GM19397 (cell line): ENCODE results near the gene PNKP.

Source experiments
- ATAC-seq: cut with Tn5 transposase; IDR thresholded peaks from one replicate; pipeline ENCODE4 v1.9.1; 2021; ENCODE audit warnings: mild to moderate bottlenecking, moderate library complexity; ENCODE audit not compliant: unreplicated experiment

PNKP gene

DNA sequence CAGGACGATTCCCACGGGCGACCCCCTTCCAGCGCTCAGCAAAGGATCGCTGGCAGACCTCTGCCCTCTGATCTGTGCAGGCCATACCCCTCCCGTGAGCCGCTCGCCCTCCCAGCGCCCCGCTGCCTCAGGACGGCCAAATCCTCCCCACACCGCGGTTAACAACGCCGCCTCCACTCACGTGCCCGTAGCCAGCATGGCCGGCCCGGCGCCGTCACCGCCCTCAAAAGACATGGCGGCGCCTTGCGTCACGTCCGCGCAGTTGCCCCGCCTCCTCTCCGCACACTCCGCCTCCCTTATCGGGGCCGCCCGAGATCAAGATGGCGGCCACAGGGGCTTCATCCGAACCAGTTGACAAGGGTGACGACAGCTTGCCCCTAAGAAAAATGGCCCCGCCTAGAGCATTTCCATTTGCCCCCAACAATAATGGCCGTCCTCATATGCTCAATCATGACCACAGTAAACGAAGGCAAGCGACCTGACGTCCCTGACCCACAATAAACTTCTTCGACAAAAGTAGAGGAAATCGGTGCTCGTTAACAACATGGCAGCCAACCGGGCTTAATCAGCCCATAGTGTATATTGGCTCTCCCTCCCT is 9.1 kb upstream of the PNKP start:
- peak; percentile 48 for ATAC-seq

DNA sequence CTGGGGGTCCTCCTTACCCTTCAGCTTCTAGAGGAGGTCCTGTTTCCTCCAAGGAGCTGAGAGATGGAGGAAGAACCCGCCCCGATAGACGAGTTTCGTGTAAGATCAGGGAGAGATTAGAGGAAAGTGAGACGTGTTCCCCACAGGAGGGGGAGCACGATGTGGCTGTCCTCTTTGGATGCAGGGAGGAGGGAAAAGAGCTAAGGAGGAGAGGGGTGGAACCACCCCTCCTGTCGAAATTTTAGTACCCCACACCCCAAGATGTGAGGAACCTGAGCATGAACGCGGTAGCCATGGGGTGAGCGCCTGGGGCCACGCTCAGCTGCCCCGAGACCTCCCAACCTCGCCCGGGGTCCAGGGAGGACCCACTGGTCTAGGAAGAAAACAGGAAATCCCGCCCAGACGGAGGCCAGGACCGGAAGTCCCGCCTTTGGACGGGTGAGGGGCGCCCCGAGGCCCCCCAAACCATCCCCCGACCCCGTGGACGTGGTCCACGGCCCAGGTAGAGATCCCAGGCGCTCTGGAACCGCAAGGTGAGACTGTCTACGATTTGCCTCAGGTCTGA is 8.6 kb upstream of the PNKP start:
- ATAC-seq: no peak

DNA sequence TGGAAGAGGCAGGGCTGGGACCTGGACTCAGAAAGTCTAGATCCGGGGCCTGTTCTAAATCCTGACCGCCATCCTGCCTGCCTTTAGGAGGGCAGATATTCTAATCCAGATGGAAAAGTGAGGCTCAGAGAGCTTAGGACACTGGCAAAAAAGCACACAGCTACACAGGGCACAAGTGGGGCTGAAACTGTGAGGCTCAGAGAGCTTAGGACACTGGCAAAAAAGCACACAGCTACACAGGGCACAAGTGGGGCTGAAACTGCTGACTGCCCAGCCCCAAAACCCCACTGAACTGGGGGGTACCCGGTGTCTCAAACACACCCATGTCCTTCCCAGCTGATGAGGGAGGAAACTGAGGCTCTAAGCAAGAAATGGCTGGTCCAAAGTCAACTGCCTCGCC is 7.8 kb upstream of the PNKP start:
- no peak for ATAC-seq

DNA sequence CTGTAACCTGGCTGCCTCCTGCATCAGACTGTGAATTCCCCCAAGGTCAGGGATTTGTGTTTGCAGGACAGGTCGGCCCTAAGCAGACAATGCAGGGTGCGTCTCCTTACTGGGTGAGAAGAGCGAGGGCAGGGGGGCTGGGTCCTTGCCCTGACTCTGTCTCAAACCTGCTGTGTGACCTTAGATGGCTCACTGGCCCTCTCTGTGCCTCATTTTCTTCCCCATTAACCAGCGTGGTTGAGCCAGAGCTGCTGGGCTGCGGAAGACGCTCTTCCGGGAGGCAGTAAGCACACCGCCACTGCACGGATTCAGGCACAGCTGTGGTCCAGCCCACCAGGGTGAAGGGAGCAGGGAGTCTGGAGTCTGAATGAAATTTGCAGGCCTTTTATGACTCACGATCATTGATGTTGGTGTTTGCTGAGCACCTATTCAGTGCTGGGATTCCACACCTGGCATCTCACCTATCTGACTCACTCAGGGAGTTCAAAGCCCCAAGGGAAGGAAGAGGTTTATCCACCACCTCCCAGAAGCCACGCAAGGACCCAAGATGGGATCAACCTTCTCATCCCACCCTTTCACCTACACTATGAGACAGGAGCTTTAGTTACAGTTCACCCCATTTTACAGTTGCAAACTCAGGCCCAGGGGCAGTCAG is 7.3 kb upstream of the PNKP start:
- ATAC-seq: no peak

DNA sequence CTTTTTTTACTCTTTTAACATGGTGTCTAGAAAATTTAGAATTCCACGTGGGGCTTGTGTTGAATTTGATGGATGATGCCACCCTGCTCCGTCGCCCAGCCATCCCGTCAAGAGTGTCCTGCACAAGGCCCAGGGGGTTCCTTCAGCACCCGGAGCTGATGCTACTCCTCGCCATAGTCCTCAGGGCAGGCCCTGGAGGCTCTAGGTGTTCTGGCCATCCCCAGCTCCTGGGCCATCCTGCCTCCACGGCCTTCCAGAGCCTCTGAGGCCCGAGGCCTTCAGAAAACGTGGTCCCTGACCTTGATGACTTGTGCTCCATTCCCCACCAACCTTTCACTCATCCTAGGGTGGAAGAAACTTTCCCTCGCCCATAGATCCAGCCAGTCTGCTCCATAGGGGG is 6.5 kb upstream of the PNKP start:
- no peak for ATAC-seq

DNA sequence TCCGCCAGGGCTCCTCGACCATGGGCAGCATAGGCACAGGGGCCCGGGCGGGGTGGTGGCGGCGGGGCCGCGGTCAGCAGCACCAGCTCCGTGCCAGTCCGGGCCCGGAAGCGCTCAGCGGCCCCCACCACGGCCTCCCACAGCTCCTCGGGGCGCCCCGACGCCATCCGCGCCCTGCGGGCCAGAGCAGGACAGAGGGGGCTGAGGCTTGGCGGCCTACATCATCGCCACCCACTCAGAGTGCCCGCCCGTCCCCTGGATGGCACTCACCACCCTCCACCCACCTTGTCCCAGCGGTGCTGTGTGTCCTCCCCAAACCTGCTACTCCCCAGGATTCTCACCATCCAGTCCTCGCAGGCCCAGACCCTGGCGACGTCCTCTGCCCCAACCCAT is 5.7 kb upstream of the PNKP start:
- no peak for ATAC-seq

DNA sequence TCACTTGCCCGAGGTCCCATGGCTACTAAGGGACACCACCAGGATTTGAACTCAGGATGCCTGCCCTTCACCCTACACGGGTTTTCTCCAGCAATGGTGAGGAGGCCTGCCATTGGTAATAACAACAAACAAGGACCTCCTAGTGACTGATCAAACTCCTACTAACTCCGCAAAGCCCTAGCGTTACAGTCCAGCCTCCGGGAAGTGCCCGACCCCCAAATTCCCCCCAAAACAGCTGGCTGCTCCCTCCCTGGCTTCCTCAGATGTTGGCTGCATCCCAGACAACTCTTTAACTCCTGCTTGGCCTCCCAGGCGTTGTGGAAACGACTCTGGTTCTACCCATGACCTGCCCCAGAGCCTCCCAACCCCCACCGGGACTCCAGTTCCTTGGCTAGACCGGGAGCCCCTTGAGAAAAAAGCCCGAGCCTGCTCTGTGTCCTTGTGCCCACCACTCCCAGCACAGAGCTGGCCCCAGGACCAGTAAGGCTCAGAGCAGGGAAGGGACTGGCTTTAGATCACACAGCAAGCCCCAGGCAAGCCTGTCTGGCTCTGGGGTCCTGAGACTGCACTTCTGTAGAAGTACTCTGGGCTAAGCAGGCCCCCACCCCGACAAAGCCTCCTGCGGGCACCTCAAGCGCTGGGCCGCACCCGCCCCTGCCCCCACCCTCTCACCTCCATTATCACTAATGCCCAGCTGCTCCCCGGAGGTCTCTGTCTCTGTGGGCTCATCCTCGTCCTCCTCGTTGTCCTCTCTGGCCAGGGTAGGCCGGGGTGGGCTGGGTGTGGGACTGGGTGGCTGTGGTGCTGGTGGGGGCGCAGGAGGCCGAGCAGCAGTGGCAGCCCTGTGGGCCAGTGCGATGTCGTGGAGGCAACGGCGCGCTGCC is 5.1 kb upstream of the PNKP start:
- ATAC-seq: no peak

DNA sequence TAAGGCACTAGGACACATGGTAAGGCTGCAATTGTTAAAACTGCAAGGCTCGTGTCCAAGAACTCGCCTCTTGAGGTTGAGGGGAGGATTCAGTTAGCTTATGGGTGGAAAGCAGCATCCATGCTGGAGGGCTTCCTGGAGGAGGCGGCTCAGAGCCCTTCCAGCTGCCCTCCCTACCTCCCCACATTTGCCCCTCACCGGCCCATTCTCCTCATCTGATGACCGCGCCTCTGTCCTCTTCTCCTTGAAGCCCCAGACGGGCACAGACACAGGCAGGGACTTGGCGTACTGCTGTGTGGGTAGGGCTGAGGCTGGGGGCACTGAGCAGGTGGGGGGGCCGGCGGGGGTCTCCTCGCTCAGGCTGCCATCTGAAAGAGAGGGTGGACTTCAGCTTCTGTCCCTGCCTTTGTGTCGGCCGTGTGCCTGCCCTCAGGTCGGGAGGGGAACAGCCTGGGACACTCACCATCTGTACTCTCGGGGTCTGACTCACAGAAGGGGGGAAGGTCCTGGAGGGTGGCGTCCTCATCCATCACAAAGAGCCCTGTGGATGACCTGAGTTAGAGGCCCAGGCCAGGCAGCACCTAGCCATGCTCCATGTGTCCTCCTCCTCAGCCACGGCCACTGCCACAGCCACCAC is 4.1 kb upstream of the PNKP start:
- ATAC-seq: no peak

DNA sequence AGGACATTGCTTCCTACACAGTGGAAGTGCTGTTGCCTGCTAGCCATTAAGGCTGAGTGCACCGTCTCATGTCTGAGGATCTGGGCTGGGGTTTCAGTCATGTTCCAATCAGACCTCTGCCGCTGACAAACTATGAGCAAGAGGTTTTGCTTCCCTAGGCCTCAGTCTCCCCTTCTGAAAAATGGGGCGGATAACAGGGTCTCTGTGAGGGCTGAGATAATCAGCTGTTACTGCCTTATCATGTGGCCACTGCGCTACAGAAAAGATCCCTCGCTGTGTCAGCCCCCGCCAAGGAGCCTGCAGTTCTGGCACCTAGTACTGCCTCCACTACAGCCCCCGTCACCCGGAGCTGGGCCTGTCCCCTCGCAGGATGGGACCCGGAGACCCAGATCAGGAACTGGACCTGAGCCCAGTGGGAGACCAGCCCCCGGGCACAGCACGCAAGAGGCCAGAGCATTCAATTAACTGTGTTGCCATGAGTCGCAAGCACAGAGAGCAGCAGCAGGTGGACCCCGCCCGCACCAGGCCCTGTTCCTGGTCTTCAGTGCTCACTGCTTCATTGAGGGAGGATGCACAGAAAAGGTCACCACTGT is 3.0 kb upstream of the PNKP start:
- no peak for ATAC-seq

DNA sequence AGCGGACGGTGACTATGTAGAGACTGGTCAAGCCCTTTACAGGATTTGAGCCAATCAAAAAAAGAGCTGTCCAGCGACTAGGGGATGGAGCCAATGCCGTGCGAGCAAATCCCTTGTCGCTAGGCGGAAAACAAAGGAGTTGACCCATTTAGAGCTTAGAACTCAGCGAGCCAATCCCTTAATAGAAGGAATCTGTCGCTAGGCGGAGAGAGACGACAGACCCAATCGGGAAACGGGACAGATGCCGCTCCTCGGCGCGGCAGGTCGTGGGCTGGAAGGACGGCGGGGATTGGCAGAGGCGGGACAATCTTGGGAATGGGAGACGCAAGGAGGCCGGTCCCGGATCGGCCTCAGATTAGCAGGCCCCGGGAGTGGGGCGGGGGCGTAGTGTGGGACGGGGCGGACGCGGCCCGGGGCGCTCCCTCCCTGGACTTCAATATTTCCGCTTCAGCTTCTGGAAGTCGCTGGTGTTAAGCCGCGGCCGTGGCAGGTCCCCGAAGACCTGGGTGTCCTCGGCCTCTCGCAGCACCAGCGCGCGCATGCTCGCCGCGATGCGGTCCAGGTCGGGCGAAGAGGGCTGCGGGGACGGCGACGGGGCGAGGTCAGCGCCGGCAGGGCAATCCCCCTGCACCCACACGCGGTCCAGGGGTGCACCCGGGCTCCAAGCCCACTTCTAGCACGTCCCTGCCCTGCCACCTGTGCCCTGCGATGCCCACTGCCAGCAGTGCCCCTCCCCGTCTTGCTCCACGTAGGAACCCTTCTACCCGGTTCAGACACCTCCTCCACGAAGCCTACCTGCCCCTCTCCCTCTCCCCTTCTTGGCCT is 2.3 kb upstream of the PNKP start:
- peak; percentile 56 for ATAC-seq

DNA sequence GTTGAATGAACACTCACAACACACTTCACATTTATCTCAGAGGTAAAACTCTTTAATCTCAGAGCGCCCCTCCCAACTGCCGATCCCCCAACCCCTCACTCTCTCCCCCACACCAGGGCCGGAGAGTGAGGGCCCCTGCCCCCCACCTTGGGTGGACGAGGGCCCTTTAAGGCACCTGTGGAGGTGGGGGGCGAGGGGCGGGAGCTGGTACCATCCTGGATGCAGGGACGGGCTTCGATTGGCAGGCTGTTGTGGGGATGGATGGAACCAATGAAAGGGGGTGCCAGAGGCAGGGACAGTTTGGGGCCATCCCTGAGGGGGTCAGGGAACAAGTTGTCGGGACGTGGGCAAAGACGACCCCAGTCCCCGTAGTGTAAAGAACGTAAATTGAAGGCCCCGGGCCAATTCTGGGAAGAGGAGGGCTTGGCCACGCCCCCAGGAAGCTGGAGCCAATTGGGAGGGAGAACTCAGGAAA is 1.7 kb upstream of the PNKP start:
- peak; percentile 8 for ATAC-seq

DNA sequence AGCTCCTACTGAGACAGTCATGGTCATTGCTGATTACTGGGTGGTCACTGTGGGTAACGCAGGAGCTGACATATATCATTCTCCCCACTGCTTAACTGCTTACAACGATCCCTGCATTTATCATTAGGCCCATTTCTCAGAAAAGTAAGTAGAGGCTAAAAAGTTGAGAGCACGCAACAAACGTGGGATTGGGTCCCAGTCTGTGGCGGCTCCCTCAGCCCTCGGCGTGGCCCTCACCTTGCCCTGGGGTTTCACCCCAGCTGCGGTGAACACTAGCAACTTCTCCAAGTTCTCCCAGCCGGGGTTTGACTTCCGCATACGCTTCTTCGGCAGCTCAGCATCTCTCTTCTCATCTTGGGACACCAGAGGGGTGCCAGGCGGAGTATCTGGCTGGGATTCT is 2.5 kb downstream of the PNKP start:
- ATAC-seq: no peak

DNA sequence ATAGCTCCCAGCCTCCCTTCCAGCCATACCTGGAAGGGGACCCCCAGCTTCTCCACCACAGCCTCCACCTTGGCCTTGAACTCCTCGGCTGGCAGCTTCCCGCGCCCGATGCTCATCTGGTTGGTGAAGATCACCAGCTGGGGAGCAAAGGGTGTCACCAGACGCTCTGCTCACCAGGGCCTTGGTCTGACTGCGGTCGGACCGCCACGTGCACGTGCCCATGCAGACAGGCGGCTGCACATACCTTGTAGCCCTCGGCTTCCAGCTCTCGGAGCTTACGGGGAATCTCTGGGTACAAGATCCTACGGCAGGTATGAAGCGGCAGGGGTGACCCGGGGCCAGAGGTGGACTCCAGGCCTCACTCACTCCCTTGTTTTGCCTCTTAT is 3.4 kb downstream of the PNKP start:
- ATAC-seq: no peak

DNA sequence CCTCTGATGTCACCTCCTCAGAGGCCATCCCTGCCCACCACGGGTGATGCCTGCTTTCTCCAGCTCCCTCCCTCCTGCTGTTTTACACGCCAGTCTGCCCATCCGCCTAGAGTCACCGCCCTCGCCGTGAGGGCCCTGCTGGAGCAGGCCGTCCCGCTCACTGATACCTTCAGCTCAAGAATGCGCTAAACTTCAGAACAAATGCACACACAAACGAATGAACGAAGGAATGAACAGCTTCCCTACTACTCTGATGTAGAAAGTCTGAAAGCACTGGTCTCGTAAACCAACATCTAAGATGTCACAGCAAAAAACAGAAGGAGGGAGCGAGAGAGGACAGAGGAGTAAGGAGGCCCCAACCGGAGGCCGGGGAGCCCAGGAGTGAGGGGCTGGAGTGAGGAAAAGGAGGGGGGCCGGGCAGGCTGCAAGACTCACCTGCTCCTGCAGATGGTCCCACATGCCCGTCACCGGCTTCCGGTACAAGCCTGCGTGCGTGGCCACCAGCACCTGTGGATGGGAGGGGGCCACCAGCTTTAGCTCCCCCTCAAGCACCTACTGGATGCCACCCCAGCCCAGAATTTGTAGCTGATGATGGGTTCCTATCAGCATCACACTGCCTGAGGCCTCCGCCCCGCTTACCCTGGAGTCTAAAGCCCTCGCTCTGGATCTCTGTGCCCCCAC is 4.0 kb downstream of the PNKP start:
- ATAC-seq: no peak

DNA sequence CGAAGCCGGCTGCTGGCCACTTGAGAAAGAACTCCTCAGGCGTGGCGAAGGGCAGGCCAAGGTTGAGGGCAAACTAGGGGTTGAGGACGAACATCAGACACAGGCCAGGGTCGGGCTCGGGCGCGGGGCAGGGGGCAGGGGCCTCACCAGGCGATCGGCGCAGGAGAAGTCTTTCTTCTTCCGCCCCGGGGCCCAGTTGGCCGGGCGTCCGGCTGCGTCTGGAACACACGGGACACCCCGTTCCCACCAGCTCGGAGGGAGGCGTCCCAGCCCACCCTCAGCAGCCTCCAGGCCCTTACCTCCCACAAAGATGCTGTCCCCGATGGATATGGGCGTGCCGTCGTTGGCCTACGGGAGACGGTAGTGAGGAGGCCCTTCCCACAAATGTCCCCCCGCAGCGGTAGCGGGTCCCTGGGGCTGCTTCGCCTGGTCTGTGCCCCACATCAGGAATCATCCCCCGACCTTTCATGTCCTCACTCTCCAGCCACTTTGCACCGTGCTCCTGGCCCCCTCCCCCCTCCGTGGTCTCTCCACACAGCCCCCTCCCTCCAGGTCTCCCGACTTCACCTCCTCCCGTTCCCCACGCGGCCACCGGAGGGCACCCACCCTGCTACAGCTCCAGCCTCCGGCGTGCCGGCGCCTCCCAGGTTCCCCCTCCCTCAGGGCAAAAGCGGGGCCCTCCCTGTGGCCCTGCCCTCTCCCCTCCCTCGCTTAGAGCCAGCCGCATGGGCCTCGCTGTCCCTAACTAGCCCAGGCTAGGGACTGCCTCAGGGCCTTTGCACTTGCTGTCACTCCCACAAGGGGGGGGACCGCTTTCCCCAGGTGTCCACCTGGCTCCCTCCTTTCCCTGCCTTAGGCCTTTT is 4.8 kb downstream of the PNKP start:
- no peak for ATAC-seq

DNA sequence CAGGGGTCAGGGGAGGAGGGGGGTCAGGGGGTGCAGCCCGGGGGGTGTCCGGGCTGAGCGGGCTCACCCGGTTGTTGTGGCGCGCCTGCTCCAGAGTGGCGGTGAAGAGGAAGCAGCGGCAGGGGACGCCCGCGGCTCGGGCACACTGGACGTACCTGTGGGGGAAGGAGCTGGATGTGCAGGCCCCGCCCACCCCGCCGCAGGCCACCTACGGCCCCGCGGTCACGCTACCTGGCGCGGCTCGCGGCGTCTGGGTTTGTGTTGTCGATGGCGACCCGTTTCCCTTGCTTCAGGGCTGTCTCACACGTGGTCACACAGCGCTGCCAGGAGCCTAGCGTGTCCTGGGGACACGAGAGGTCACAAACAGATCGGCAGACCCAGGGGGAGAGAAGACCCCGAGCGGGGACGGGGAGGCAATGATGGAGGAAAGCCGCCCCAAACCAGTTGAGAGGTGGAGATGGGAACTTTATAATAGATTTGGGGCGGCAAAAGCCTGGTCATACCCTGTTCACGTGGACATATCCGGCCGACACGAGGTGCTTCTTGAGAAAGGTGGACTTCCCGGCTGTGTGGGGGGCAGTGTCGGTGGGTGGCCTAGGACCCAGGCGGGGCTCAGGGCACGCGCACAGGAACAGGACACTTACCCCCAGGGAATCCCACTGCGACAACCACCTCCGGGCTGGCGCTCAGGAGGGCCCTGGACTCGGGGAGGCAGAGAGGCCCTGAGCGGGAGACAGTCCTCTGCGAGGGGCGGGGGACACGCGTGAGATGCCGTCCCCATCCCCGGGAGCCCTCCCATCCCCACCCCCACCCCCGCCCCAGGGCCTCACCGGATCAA is 5.6 kb downstream of the PNKP start:
- no peak for ATAC-seq

DNA sequence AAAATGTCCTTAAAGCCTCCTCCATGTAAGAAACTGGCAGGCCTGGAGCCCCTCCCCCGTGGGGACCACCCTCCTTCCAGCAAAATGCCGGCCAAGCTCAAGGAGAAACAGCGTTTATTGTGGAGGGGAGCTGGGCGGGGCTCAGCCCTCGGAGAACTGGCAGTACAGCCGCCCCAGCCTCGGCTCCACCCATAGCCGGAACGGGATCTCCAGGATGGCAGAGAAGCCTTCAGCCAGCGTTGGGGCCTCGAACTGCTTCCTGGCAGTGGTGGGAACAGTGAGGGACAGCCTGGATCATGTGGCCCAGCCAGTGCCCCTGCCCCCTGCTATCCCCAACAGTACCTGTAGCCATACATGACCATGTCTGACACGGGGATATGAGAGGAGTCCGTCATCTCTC is 6.3 kb downstream of the PNKP start:
- ATAC-seq: no peak
